GM23338 (cell line): Measurements from ENCODE around the gene ST8SIA1. TPM values are rescaled to one million over a fixed set of nuclear protein-coding genes. Genes with fewer than 3 reads are reported as not detected.

Source experiments
- ATAC-seq: fragments of 200-7000 bp; cut with Tn5 transposase; 3 replicates; pipeline ENCODE4 v1.9.1; 2020
- DNase-seq: peaks from one replicate; pipeline ENCODE4 v3.0.0-alpha.2; 2015; ENCODE audit warnings: low spot score
- H2AFZ ChIP-seq: fragments of 200-600 bp; sonication (generic); 2 replicates; pipeline ENCODE4 v1.8.0; 2016; ENCODE audit warnings: antibody characterized with exemption, mild to moderate bottlenecking, moderate library complexity
- H3F3A ChIP-seq: fragments of 200-600 bp; sonication (generic); replicated peaks from 2 replicates; pipeline ENCODE4 v1.8.0; 2017; ENCODE audit warnings: antibody characterized with exemption, mixed run types, low read depth
- H3K27ac ChIP-seq: fragments of 200-600 bp; sonication (generic); 2 replicates; pipeline ENCODE4 v1.6.1; 2016; ENCODE audit warnings: low read depth
- H3K27me3 ChIP-seq: fragments of 200-600 bp; sonication (generic); 2 replicates; pipeline ENCODE4 v1.8.0; 2016; ENCODE audit warnings: mild to moderate bottlenecking, mixed run types, moderate library complexity; ENCODE audit not compliant: insufficient read depth
- H3K36me3 ChIP-seq: fragments of 200-600 bp; sonication (generic); 2 replicates; pipeline ENCODE4 v1.8.0; 2016; ENCODE audit warnings: mild to moderate bottlenecking; ENCODE audit not compliant: insufficient read depth
- H3K4me1 ChIP-seq: fragments of 200-600 bp; sonication (generic); 2 replicates; pipeline ENCODE4 v1.8.0; 2016; ENCODE audit warnings: mild to moderate bottlenecking, moderate library complexity; ENCODE audit not compliant: insufficient read depth
- H3K4me2 ChIP-seq: fragments of 200-600 bp; sonication (generic); 2 replicates; pipeline ENCODE4 v1.7.1; 2017; ENCODE audit warnings: mixed run types
- H3K4me3 ChIP-seq: fragments of 200-600 bp; sonication (generic); 2 replicates; pipeline ENCODE4 v1.6.1; 2016; ENCODE audit warnings: mixed run types
- H3K79me2 ChIP-seq: fragments of 200-600 bp; sonication (generic); replicated peaks from 2 replicates; pipeline ENCODE4 v1.8.0; 2017; ENCODE audit warnings: mild to moderate bottlenecking; ENCODE audit not compliant: insufficient read depth
- H3K9me2 ChIP-seq: fragments of 200-600 bp; sonication (generic); 2 replicates; pipeline ENCODE4 v1.8.0; 2017; ENCODE audit not compliant: insufficient read depth
- H4K20me1 ChIP-seq: fragments of 200-600 bp; sonication (generic); replicated peaks from 2 replicates; pipeline ENCODE4 v1.8.0; 2017; ENCODE audit warnings: mild to moderate bottlenecking; ENCODE audit not compliant: insufficient read depth
- H3K27ac Mint-ChIP-seq: 2 replicates; pipeline ENCODE4 v1.8.0; 2020; ENCODE audit warnings: inconsistent platforms, mild to moderate bottlenecking, moderate library complexity, mixed read lengths
- H3K27me3 Mint-ChIP-seq: 3 replicates; pipeline ENCODE4 v1.8.0; 2022; ENCODE audit warnings: low read depth, mild to moderate bottlenecking, moderate library complexity, mixed read lengths, inconsistent platforms; ENCODE audit not compliant: insufficient read depth, poor library complexity
- H3K36me3 Mint-ChIP-seq: 3 replicates; pipeline ENCODE4 v1.8.0; 2021; ENCODE audit warnings: low read depth, mild to moderate bottlenecking, inconsistent platforms, moderate library complexity, mixed read lengths
- H3K4me1 Mint-ChIP-seq: 3 replicates; pipeline ENCODE4 v1.8.0; 2020; ENCODE audit warnings: mild to moderate bottlenecking, inconsistent platforms, mixed read lengths
- H3K4me3 Mint-ChIP-seq: 3 replicates; pipeline ENCODE4 v1.8.0; 2021; ENCODE audit warnings: moderate library complexity, mild to moderate bottlenecking, inconsistent platforms, mixed read lengths
- H3K9me3 Mint-ChIP-seq: 3 replicates; pipeline ENCODE4 v1.8.0; 2020; ENCODE audit warnings: moderate library complexity, mild to moderate bottlenecking, inconsistent platforms, mixed read lengths
- CREB1 ChIP-seq: fragments of 250-450 bp; sonication (Bioruptor Pico); IDR thresholded peaks from 2 replicates; pipeline ENCODE4 v1.5.0; 2020; ENCODE audit warnings: low read depth, mild to moderate bottlenecking, moderate library complexity
- EZH2 ChIP-seq: fragments of 200-600 bp; sonication (generic); IDR thresholded peaks from one replicate; pipeline ENCODE4 v1.8.0; 2017; ENCODE audit warnings: antibody characterized with exemption, mild to moderate bottlenecking, low read depth; ENCODE audit not compliant: unreplicated experiment
- EZH2phosphoT487 ChIP-seq: fragments of 200-600 bp; sonication (generic); IDR thresholded peaks from one replicate; pipeline ENCODE4 v1.8.1; 2018; ENCODE audit warnings: antibody characterized with exemption; ENCODE audit not compliant: unreplicated experiment
- JUNB ChIP-seq: IDR thresholded peaks from one replicate; pipeline ENCODE4 v1.6.1; 2016; ENCODE audit warnings: antibody characterized with exemption; ENCODE audit not compliant: unreplicated experiment
- NANOG ChIP-seq: IDR thresholded peaks from 2 replicates; pipeline ENCODE4 v1.6.1; 2016; ENCODE audit warnings: antibody characterized with exemption, borderline replicate concordance
- POLR2AphosphoS5 ChIP-seq: IDR thresholded peaks from 2 replicates; pipeline ENCODE4 v1.6.1; 2016; ENCODE audit warnings: antibody characterized with exemption, low read depth
- STAT1 ChIP-seq: IDR thresholded peaks from one replicate; pipeline ENCODE4 v1.6.1; 2016; ENCODE audit warnings: antibody characterized with exemption; ENCODE audit not compliant: unreplicated experiment
- ZNF114 ChIP-seq: fragments of 250-450 bp; sonication (Bioruptor Pico); IDR thresholded peaks from 2 replicates; pipeline ENCODE4 v1.5.0; 2020; ENCODE audit warnings: mild to moderate bottlenecking, moderate library complexity
- ZNF331 ChIP-seq: fragments of 250-450 bp; sonication (Bioruptor Pico); IDR thresholded peaks from 2 replicates; pipeline ENCODE4 v1.5.0; 2020; ENCODE audit warnings: low read depth, mild to moderate bottlenecking, moderate library complexity
- polyA plus RNA-seq: library from polyadenylated mRNA; unstranded; fragments of >200 nt; fragmentation: Nextera tagmentation; extraction: Ambion mirVana; gene quantifications from 2 replicates; pipeline ENCODE4 v1.2.1, GENCODE V29; 2016
- total RNA-seq: library from RNA; depleted of rRNA; stranded (reverse); fragments of >200 nt; shearing (Covaris generic); gene quantifications from 2 replicates; pipeline ENCODE4 v1.2.3, GENCODE V29; 2014
- TF ChIP-seq, protein P1 (sequence below), 2 experiments: fragments of 200-600 bp in 1 of 2; sonication (generic) in 1 of 2; conservative IDR thresholded peaks; 2 replicates each; pipeline versions ENCODE4 v1.5.1 to v1.6.1; 2016 to 2017; ENCODE audit warnings: antibody characterized with exemption in 2 of 2, low read depth in 2 of 2, mild to moderate bottlenecking in 2 of 2, moderate library complexity in 1 of 2
- TF ChIP-seq, protein P2 (sequence below): fragments of 250-450 bp; sonication (Bioruptor Pico); IDR thresholded peaks from 2 replicates; pipeline ENCODE4 v1.5.0; 2020; ENCODE audit warnings: mild to moderate bottlenecking, moderate library complexity

ST8SIA1 gene
- total and polyA plus RNA-seq, 2 experiments from 2014 or later: 2.5 to 5.1 TPM

DNA sequence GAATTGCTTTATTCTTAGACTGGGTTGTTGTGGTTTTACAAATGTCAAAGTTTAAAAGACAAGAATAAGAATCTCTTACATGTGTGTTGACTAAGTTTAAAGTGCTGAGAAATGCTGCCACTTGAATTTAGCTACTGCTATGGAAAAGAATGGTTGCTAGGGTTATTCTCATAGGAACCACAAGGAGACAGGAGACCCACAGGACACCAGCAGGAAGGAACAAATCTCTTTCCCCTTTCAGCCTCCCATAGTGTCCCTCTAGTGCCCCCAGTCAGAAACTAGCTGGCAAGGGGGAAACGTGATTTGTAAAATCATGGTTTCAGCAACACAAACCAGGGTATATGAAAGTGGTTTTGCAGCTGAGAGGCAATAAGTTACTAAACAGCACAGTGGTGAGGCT, 102.7 kb downstream of the ST8SIA1 start:
- Histone ChIP-seq H3F3A (no peaks in the 10 kb centered on the region), H2AFZ (no peak overlapping the region), H4K20me1 (no peaks in the 10 kb centered on the region), H3K79me2 (no peaks in the 10 kb centered on the region), H3K9me2 (no peaks in the 10 kb centered on the region), H3K4me2 (no peak overlapping the region), H3K27ac (no peak overlapping the region), H3K36me3 (no peaks in the 10 kb centered on the region), H3K4me1 (no peaks in the 10 kb centered on the region), H3K4me3 (no peak overlapping the region), H3K27me3 (no peaks in the 10 kb centered on the region)
- Mint-ChIP-seq H3K4me3 (no peak overlapping the region), H3K4me1 (peaks cover 5% of the 10 kb centered on the region; the same call in 2 of the 3 replicates), H3K27ac (no peak overlapping the region), H3K27me3 (peaks cover 4% of the 10 kb centered on the region), H3K36me3 (no peaks in the 10 kb centered on the region), H3K9me3 (no peaks in the 10 kb centered on the region)
- no peak for TF ChIP-seq POLR2AphosphoS5
- TF ChIP-seq, protein P1, sequence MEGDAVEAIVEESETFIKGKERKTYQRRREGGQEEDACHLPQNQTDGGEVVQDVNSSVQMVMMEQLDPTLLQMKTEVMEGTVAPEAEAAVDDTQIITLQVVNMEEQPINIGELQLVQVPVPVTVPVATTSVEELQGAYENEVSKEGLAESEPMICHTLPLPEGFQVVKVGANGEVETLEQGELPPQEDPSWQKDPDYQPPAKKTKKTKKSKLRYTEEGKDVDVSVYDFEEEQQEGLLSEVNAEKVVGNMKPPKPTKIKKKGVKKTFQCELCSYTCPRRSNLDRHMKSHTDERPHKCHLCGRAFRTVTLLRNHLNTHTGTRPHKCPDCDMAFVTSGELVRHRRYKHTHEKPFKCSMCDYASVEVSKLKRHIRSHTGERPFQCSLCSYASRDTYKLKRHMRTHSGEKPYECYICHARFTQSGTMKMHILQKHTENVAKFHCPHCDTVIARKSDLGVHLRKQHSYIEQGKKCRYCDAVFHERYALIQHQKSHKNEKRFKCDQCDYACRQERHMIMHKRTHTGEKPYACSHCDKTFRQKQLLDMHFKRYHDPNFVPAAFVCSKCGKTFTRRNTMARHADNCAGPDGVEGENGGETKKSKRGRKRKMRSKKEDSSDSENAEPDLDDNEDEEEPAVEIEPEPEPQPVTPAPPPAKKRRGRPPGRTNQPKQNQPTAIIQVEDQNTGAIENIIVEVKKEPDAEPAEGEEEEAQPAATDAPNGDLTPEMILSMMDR (conservative IDR thresholded peaks at IDR 0.05; ENCODE audit: low read depth in 2 of 2): peak; percentile 46 to 51
- no peak for TF ChIP-seq JUNB
- TF ChIP-seq NANOG: no peak
- no peak for TF ChIP-seq ZNF114 (CRISPR knock-in tag)
- DNase-seq (peak; percentile 56), ATAC-seq (peak; percentile 84)

DNA sequence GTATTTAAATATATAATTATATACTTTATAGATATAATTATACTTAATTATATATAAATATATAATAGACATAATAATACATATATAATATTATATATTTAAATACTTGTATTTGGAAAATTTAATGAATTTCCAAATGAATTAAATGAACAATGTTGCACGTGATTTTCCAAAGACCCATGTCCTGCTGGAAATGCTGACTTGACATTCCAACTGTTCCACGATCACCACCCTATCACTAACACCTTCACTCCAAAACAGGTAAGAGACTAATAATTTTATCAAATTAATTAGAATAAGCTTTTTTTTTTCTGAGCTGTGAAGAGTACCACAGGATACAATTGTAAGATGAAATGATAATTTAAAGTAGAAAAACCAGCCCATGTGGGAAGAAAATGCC, 103.4 kb downstream of the ST8SIA1 start:
- Histone ChIP-seq H4K20me1 (no peaks in the 10 kb centered on the region), H3K9me2 (no peaks in the 10 kb centered on the region), H3K27ac (no peak overlapping the region), H3K4me3 (no peak overlapping the region), H3K79me2 (no peaks in the 10 kb centered on the region), H3K36me3 (no peaks in the 10 kb centered on the region), H3K27me3 (no peaks in the 10 kb centered on the region), H3K4me2 (no peak overlapping the region), H2AFZ (no peak overlapping the region), H3K4me1 (peaks cover 6% of the 10 kb centered on the region; the same call in 1 of the 2 replicates), H3F3A (no peaks in the 10 kb centered on the region)
- no peak for DNase-seq
- H3K4me1 Mint-ChIP-seq: peaks cover 10% of the 10 kb centered on the region
- no peak overlapping the region for H3K27ac Mint-ChIP-seq
- peaks cover 4% of the 10 kb centered on the region for H3K27me3 Mint-ChIP-seq
- H3K36me3 Mint-ChIP-seq: no peaks in the 10 kb centered on the region
- no peak for ATAC-seq
- no peaks in the 10 kb centered on the region for H3K9me3 Mint-ChIP-seq
- H3K4me3 Mint-ChIP-seq: no peak overlapping the region
- TF ChIP-seq, protein P1 (conservative IDR thresholded peaks at IDR 0.05; ENCODE audit: low read depth in 2 of 2): no peak
- TF ChIP-seq NANOG: no peak
- TF ChIP-seq ZNF331 (CRISPR knock-in tag): no peak
- TF ChIP-seq, protein P2, sequence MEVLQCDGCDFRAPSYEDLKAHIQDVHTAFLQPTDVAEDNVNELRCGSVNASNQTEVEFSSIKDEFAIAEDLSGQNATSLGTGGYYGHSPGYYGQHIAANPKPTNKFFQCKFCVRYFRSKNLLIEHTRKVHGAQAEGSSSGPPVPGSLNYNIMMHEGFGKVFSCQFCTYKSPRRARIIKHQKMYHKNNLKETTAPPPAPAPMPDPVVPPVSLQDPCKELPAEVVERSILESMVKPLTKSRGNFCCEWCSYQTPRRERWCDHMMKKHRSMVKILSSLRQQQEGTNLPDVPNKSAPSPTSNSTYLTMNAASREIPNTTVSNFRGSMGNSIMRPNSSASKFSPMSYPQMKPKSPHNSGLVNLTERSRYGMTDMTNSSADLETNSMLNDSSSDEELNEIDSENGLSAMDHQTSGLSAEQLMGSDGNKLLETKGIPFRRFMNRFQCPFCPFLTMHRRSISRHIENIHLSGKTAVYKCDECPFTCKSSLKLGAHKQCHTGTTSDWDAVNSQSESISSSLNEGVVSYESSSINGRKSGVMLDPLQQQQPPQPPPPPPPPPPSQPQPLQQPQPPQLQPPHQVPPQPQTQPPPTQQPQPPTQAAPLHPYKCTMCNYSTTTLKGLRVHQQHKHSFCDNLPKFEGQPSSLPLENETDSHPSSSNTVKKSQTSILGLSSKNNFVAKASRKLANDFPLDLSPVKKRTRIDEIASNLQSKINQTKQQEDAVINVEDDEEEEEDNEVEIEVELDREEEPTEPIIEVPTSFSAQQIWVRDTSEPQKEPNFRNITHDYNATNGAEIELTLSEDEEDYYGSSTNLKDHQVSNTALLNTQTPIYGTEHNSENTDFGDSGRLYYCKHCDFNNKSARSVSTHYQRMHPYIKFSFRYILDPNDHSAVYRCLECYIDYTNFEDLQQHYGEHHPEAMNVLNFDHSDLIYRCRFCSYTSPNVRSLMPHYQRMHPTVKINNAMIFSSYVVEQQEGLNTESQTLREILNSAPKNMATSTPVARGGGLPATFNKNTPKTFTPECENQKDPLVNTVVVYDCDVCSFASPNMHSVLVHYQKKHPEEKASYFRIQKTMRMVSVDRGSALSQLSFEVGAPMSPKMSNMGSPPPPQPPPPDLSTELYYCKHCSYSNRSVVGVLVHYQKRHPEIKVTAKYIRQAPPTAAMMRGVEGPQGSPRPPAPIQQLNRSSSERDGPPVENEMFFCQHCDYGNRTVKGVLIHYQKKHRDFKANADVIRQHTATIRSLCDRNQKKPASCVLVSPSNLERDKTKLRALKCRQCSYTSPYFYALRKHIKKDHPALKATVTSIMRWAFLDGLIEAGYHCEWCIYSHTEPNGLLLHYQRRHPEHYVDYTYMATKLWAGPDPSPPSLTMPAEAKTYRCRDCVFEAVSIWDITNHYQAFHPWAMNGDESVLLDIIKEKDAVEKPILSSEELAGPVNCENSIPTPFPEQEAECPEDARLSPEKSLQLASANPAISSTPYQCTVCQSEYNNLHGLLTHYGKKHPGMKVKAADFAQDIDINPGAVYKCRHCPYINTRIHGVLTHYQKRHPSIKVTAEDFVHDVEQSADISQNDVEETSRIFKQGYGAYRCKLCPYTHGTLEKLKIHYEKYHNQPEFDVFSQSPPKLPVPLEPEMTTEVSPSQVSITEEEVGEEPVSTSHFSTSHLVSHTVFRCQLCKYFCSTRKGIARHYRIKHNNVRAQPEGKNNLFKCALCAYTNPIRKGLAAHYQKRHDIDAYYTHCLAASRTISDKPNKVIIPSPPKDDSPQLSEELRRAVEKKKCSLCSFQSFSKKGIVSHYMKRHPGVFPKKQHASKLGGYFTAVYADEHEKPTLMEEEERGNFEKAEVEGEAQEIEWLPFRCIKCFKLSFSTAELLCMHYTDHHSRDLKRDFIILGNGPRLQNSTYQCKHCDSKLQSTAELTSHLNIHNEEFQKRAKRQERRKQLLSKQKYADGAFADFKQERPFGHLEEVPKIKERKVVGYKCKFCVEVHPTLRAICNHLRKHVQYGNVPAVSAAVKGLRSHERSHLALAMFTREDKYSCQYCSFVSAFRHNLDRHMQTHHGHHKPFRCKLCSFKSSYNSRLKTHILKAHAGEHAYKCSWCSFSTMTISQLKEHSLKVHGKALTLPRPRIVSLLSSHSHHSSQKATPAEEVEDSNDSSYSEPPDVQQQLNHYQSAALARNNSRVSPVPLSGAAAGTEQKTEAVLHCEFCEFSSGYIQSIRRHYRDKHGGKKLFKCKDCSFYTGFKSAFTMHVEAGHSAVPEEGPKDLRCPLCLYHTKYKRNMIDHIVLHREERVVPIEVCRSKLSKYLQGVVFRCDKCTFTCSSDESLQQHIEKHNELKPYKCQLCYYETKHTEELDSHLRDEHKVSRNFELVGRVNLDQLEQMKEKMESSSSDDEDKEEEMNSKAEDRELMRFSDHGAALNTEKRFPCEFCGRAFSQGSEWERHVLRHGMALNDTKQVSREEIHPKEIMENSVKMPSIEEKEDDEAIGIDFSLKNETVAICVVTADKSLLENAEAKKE: no peak
- TF ChIP-seq ZNF114 (CRISPR knock-in tag): no peak
- no peak for TF ChIP-seq EZH2phosphoT487
- TF ChIP-seq POLR2AphosphoS5: no peak
- TF ChIP-seq CREB1 (CRISPR knock-in tag): no peak
- no peak for TF ChIP-seq EZH2
- no peak for TF ChIP-seq JUNB
- TF ChIP-seq STAT1: no peak
